B cell (primary cell): ENCODE results near the gene GPHN. TPM values are rescaled to one million over a fixed set of nuclear protein-coding genes. Genes with fewer than 3 reads are reported as not detected.

Experiments used
- ATAC-seq: fragments of 200-7000 bp; cut with Tn5 transposase; one replicate; pipeline ENCODE4 v1.10.0; 2021; ENCODE audit warnings: low read depth, mild to moderate bottlenecking, moderate number of reproducible peaks, moderate library complexity
- CTCF ChIA-PET: fragments of 350-600 bp; sonication (Branson Sonifier 250); formaldehyde crosslinking; loops from one replicate; lab custom pipeline; 2021; ENCODE audit warnings: antibody characterized with exemption, inconsistent platforms; lab: Charles Lee
- POLR2A ChIA-PET: fragments of 350-600 bp; sonication (Branson Sonifier 250); formaldehyde crosslinking; loops from one replicate; lab custom pipeline; 2021; ENCODE audit warnings: antibody characterized with exemption; lab: Charles Lee
- DNase-seq: peaks from one replicate; pipeline ENCODE4 v3.0.0; 2013
- H2AFZ ChIP-seq: 2 replicates; pipeline ENCODE4 v1.6.1; 2012; ENCODE audit warnings: mild to moderate bottlenecking, low read depth, low read length; ENCODE audit not compliant: insufficient read depth, poor library complexity, severe bottlenecking
- H3K27ac ChIP-seq, 2 donors: 1 replicate in 1 of 2; 2 replicates in 1 of 2; pipeline ENCODE4 v1.5.1; 2012 to 2013; ENCODE audit warnings: low read length in 2 of 2, mild to moderate bottlenecking in 2 of 2, moderate library complexity in 1 of 2
- H3K27me3 ChIP-seq, 4 experiments: fragments of 200-600 bp in 1 of 4; sonication (generic) in 1 of 4; replicated peaks in 1 of 4; 1 replicate in 2 of 4; 2 replicates in 2 of 4; pipeline versions ENCODE4 v1.6.1 to v1.7.0; 2013 to 2016; ENCODE audit warnings: low read length in 3 of 4, mild to moderate bottlenecking in 2 of 4, mixed read lengths in 1 of 4, moderate library complexity in 1 of 4; ENCODE audit not compliant: insufficient read depth in 4 of 4, control insufficient read depth in 3 of 4; ENCODE audit errors: control extremely low read depth in 1 of 4
- H3K36me3 ChIP-seq, 2 experiments: replicated peaks in 1 of 2; 1 replicate in 1 of 2; 2 replicates in 1 of 2; pipeline versions ENCODE4 v1.6.1 to v1.7.1; 2013; ENCODE audit warnings: low read length in 1 of 2; ENCODE audit not compliant: insufficient read depth in 2 of 2, control insufficient read depth in 1 of 2; ENCODE audit errors: control extremely low read depth in 1 of 2, extremely low read depth in 1 of 2
- H3K4me1 ChIP-seq, 2 donors: fragments of 200-600 bp in 1 of 2; sonication (generic) in 1 of 2; 1 replicate in 1 of 2; 2 replicates in 1 of 2; pipeline versions ENCODE4 v1.5.1 to v1.6.1; 2013 to 2017; ENCODE audit warnings: low read length in 2 of 2; ENCODE audit not compliant: control insufficient read depth in 2 of 2, insufficient read depth in 2 of 2
- H3K4me2 ChIP-seq: replicated peaks from 2 replicates; pipeline ENCODE3; 2012; ENCODE audit warnings: mild to moderate bottlenecking, low read depth, low read length; ENCODE audit not compliant: poor library complexity, severe bottlenecking
- H3K4me3 ChIP-seq, 5 experiments: fragments of 200-600 bp in 1 of 5; sonication (generic) in 1 of 5; 1 replicate in 3 of 5; 2 replicates in 2 of 5; pipeline versions ENCODE4 v1.5.1 to v1.7.0; 2011 to 2016; ENCODE audit warnings: low read length in 4 of 5, mild to moderate bottlenecking in 4 of 5, low read depth in 2 of 5, control low read depth in 1 of 5, moderate library complexity in 1 of 5; ENCODE audit not compliant: insufficient read depth in 1 of 5; ENCODE audit errors: control extremely low read depth in 1 of 5, extremely low read depth in 1 of 5
- H3K79me2 ChIP-seq: fragments of 200-600 bp; sonication (generic); one replicate; pipeline ENCODE4 v1.6.0; 2016; ENCODE audit warnings: low read length; ENCODE audit not compliant: control insufficient read depth, insufficient read depth
- H3K9ac ChIP-seq: fragments of 200-600 bp; sonication (generic); 2 replicates; pipeline ENCODE4 v1.6.1; 2017; ENCODE audit warnings: mild to moderate bottlenecking, low read length, moderate library complexity
- H3K9me3 ChIP-seq, 3 donors: one replicate each; pipeline versions ENCODE4 v1.6.1 to v1.7.1; 2013; ENCODE audit warnings: low read length in 2 of 3; ENCODE audit not compliant: control insufficient read depth in 2 of 3, insufficient read depth in 1 of 3; ENCODE audit errors: control extremely low read depth in 1 of 3
- H4K20me1 ChIP-seq: 2 replicates; pipeline ENCODE4 v1.6.0; 2012; ENCODE audit warnings: mild to moderate bottlenecking, low read length; ENCODE audit not compliant: insufficient read depth, control insufficient read depth, poor library complexity, severe bottlenecking
- H3K27ac Mint-ChIP-seq: one replicate; pipeline ENCODE4 v1.8.0; 2021; ENCODE audit warnings: mixed read lengths
- H3K27me3 Mint-ChIP-seq: one replicate; pipeline ENCODE4 v1.8.0; 2021; ENCODE audit warnings: mixed read lengths
- H3K4me1 Mint-ChIP-seq: one replicate; pipeline ENCODE4 v1.8.0; 2021; ENCODE audit warnings: mixed read lengths
- H3K4me3 Mint-ChIP-seq: one replicate; pipeline ENCODE4 v1.8.0; 2021; ENCODE audit warnings: mixed read lengths
- H3K9me3 Mint-ChIP-seq: one replicate; pipeline ENCODE4 v1.8.0; 2022; ENCODE audit warnings: mixed read lengths; ENCODE audit not compliant: insufficient read depth
- EZH2 ChIP-seq: IDR thresholded peaks from 2 replicates; pipeline ENCODE4 v1.6.1; 2012; ENCODE audit warnings: borderline replicate concordance, low read depth, mild to moderate bottlenecking, moderate library complexity, low read length; ENCODE audit not compliant: insufficient read depth, poor library complexity, severe bottlenecking
- WGBS: methylation state at CpG from one replicate; pipeline ENCODE4 v1.1.5; 2013; ENCODE audit warnings: missing lambda C conversion rate; ENCODE audit not compliant: insufficient coverage; 5-methylcytosine and 5-hydroxymethylcytosine counted together
- intact Hi-C: fragments of 100-400 bp; cut with micrococcal nuclease; formaldehyde crosslinking; loops from one replicate; pipeline ENCODE4 v1.10.0; 2022
- polyA plus RNA-seq: library from polyadenylated mRNA; depleted of rRNA; stranded (reverse); fragments of >200 nt; gene quantifications from 2 replicates; pipeline ENCODE4 v1.2.3, GENCODE V29; 2012
- total RNA-seq, 2 donors: library from RNA; stranded (reverse); fragments of 120-200 nt in 1 of 2; gene quantifications; 1 replicate in 1 of 2; 2 replicates in 1 of 2; pipeline versions ENCODE4 v1.2.3 to v1.2.4, GENCODE V29; 2013 to 2022
- TF ChIP-seq, protein P1 (sequence below): fragments of 200-600 bp; IDR thresholded peaks from one replicate; pipeline ENCODE4 v1.8.0; 2022; ENCODE audit warnings: antibody characterized with exemption, mild to moderate bottlenecking

GPHN gene
- total and polyA plus RNA-seq, 2 donors (not counting 1 experiment from before 2014, with no cell fraction given), result 3.4 to 18.0 TPM

DNA sequence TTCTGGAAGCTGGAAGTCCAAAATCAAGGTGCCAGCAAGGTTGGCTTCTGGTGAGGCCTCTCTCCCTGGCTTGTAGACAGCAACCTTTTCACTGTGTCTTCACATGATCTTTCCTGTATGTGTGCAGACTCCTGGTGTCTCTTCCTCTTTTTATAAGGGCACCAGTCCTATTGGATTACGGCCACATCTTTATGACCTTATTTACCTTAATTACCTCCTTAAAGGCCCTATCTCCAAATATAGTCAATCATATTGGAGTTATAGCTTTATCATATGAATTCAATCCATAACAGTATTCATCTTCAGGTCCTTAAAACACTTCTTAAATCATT, 660.1 kb downstream of the GPHN start:
- Histone ChIP-seq H3K27ac (no peak overlapping the region), H3K9ac (no peak overlapping the region), H4K20me1 (no peaks in the 10 kb centered on the region), H3K4me3 (no peak overlapping the region), H3K9me3 (peaks cover 0 to 15% (median 3%) of the 10 kb centered on the region in 3 donors), H3K4me1 (no peaks in the 10 kb centered on the region), H3K79me2 (no peaks in the 10 kb centered on the region), H3K36me3 (no peaks in the 10 kb centered on the region), H2AFZ (no peak overlapping the region), H3K27me3 (no peaks in the 10 kb centered on the region), H3K4me2 (no peak overlapping the region)
- ChIA-PET POLR2A (no interaction called here), CTCF (interaction anchor here (0.8 to 4.6 kb wide), 2 partner anchors 118 to 121 kb away, joined by 3 to 58 read pairs; no protein-coding TSS in a partner anchor)
- no peak for ATAC-seq
- Mint-ChIP-seq H3K4me1 (no peaks in the 10 kb centered on the region), H3K27ac (no peak overlapping the region), H3K9me3 (peaks cover 7% of the 10 kb centered on the region), H3K4me3 (no peak overlapping the region), H3K27me3 (no peaks in the 10 kb centered on the region)
- DNase-seq, result no peak
- WGBS, result no CpG with 5 or more reads among the region's 1 CpG
- TF ChIP-seq EZH2, result no peak
- TF ChIP-seq, protein P1, sequence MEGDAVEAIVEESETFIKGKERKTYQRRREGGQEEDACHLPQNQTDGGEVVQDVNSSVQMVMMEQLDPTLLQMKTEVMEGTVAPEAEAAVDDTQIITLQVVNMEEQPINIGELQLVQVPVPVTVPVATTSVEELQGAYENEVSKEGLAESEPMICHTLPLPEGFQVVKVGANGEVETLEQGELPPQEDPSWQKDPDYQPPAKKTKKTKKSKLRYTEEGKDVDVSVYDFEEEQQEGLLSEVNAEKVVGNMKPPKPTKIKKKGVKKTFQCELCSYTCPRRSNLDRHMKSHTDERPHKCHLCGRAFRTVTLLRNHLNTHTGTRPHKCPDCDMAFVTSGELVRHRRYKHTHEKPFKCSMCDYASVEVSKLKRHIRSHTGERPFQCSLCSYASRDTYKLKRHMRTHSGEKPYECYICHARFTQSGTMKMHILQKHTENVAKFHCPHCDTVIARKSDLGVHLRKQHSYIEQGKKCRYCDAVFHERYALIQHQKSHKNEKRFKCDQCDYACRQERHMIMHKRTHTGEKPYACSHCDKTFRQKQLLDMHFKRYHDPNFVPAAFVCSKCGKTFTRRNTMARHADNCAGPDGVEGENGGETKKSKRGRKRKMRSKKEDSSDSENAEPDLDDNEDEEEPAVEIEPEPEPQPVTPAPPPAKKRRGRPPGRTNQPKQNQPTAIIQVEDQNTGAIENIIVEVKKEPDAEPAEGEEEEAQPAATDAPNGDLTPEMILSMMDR, result no peak
- intact Hi-C loops, result loop anchor here (10.0 kb wide), 1 partner anchor 537 kb away; the partner anchor contains the start of gene RDH12

DNA sequence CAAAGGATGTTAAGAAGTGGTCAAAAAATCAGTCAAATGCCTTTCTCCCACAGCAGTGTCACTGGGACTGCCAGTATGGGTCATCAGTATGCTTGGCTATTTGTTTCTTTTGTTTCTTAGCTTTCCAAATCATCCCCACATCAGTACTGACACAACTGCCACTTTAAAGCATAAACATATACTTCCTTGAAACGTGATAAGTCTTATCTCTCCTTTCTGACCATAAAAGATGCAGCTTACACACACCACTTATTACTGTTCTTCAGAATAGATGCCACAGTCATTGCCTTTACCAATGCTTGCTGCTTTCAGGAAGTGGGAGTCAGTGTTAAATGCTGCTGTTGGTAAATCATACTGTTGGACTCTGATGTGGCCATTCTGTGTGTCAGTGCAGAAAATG, 662.7 kb downstream of the GPHN start:
- POLR2A ChIA-PET, result no interaction called here

More for the DNA sequence above, 662.7 kb downstream of the GPHN start:
- no peak overlapping the region for H3K9ac ChIP-seq
- intact Hi-C loops, result no loop called here
- no peak overlapping the region for H2AFZ ChIP-seq
- H3K9me3 ChIP-seq, result peaks cover 0 to 18% (median 11%) of the 10 kb centered on the region in 3 donors
- H3K4me2 ChIP-seq, result no peak overlapping the region
- no peaks in the 10 kb centered on the region for H4K20me1 ChIP-seq
- Mint-ChIP-seq H3K9me3 (peaks cover 11% of the 10 kb centered on the region), H3K4me1 (no peaks in the 10 kb centered on the region), H3K27me3 (no peaks in the 10 kb centered on the region), H3K4me3 (no peak overlapping the region), H3K27ac (no peak overlapping the region)
- no peak overlapping the region for H3K4me3 ChIP-seq
- H3K4me1 ChIP-seq, result no peaks in the 10 kb centered on the region
- H3K27ac ChIP-seq, result no peak overlapping the region
- CTCF ChIA-PET, result interaction anchor here (2.7 kb wide), 1 partner anchor 115 kb away, joined by 11 read pairs; no protein-coding TSS in a partner anchor
- DNase-seq (no peak), ATAC-seq (no peak)
- H3K79me2 ChIP-seq, result no peaks in the 10 kb centered on the region
- no peak for TF ChIP-seq EZH2
- no peaks in the 10 kb centered on the region for H3K36me3 ChIP-seq
- H3K27me3 ChIP-seq, result no peaks in the 10 kb centered on the region
- WGBS, result 40% methylated on average over 1 of the region's 1 CpG
